UCSD-AML1 (cell line): ENCODE results near the gene PTPN14.
"Not testable (repeated sequence)": the region's sequence is repeated elsewhere in the genome, so short reads cannot be mapped to it uniquely, and the experiment has no call there.

ENCODE experiments used
- DNase-seq: peaks from one replicate; lab custom pipeline; 2025; ENCODE audit not compliant: unreplicated experiment; lab: John Stamatoyannopoulos, UW

PTPN14 gene

DNA sequence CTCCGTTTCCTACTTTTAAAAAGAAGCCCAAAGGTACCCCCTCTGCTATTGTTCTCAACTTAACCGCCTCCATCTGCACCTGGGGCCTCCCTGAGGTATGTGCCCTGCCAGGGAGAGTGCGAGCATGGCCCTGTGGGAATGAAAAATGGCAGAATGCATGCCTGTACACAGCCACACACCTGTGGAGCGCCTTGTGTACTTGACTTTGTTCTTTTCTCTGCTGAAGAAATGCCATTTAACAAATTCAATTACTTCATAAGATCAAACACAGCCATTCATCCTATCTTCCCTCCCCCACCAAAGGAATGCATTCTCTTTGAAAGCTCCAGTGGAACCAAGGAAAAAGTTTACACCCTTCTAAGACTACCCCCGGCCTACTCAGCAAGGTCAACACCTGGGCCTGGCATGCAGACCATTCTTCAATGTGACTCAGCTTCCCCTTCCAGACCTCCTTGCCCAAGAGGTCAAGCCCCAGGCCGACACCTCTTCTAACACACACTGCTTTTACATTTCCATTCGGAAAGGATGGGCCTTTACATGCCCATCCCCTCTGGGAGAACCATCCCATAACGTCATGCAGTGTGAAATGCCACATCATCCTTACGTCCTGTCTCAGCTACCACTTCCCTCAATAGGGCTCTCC lies 146.7 kb downstream of the PTPN14 start:
- DNase-seq: peak; percentile 21

DNA sequence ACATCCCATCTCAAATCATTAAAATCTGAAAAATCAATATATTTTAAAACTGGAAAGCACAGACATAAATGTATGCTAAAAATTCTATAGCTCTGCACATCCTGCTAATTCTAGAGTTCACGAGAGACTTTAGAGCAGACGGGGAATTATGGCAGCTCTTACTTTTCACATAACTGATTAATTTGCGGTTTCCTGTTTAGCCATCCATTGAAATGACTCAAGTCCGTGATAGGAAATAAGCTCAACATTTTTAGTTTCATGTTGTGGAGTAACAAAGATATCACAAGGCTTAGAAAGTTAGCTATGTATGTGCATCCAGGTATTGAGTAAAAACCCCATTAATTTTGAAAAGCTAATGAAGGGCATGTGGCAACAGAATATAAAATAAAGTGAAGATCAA lies 147.2 kb downstream of the PTPN14 start:
- DNase-seq: no peak

DNA sequence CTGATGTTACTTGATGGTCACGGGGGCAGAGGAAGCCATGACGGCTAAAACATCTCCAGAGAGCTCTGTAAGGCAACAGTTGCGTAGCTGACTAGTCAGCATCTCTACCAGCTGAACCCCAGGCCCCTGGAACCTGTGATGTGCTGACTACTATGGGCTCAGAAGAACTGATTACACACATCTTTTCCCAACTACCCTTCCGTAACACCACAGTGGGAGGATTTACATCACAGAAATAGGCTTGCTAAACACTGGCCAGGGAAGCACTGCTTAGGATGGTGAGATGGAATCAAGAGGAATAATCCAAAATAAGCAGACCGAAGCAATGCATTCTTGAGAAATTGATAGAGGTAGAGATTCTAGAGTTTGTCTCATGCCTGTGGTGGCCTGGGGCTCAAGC lies 148.0 kb downstream of the PTPN14 start:
- no peak for DNase-seq

DNA sequence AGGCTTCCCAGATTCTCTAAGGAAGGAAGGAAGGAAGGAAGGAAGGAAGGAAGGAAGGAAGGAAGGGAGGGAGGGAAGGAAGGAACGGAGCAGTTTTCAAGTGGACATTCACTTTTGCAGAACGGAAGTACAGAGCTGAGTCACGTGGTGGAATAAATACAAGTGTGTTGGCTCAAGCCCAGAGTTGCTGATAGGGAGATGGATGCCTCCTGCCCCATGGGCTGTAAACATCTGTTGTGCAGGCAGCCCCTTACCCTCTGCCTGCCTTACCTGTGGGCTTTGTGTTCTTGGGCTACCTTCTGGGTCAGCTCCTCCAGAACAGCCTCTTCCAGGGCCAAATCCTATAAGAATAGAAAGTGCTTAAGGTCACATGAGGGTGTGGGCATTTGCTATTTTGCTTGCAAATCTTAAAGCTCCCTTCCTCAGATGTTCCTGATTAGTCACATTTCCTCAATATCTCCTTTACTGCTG lies 148.8 kb downstream of the PTPN14 start:
- DNase-seq: no peak

DNA sequence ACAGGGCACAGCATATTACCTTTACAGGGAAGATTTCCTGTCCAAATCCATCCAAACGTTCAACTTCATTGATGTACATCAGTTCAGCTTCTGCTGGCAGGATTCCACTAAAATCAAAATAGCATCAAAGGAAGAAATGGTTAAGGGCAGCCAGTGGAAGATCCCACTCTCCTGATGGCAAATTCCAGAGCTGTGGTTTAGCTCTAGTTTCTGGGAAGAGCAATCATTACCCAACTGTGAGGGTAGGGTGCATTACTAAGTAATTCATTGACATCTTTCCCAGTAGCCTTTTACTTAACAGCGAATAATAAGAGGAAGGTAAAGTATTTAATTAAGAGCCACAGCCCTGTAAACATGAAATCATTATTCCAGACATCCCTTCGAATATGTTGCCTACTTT lies 149.7 kb downstream of the PTPN14 start:
- DNase-seq: no peak

DNA sequence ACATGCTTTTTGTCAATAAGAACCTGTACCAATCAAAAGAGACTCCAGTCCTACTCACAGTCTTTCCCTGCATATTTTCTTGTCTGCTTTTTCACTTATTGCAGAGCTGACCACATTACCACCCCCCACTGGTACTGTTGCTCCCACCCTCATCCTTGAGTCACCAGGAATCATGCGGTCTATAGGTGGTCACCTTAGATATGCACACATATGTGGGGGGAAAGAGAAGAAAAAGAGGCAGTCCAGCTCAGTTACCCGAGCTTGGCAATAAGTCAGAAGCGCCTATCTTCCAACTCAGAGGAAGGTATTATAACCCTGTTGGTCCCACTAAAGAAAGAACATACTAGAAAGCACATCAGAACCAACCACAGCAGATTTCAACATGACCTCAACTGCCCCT lies 151.3 kb downstream of the PTPN14 start:
- no peak for DNase-seq

DNA sequence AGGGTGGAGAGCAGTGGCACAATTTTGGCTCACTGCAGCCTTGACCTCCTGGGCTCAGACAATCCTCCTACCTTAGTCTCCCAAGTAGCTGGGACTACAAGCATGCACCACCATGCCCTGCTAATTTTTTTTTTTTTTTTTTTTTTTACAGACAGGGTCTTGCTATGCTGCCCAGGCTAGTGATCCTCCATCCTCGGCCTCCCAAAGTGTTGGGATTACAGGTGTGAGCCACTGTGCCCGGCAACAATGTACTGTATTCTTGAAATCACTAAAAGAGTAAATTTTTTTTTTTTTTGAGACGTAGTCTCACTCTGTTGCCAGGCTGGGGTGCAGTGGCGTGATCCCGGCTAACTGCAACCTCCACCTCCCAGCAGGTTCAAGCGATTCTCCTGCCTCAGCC lies 152.9 kb downstream of the PTPN14 start:
- DNase-seq: no peak

DNA sequence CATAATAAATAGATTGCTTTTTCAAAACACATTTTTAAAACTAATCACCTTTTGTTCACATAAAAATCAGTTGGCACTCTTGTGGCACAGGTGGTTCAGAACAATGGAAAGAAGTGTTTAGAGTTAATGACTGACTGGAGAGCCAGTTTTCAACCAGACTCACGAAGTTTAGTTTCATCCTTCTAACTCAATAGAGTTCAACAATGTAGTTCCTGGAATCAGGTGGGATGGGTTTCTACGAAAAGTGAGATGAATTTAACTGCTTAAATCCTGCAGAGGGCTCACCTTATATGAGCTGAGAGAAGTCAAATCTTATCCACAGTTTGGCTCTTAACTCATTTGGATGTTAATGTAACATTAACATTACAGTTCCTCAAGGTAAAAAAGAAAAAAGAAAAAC lies 153.9 kb downstream of the PTPN14 start:
- DNase-seq: no peak

DNA sequence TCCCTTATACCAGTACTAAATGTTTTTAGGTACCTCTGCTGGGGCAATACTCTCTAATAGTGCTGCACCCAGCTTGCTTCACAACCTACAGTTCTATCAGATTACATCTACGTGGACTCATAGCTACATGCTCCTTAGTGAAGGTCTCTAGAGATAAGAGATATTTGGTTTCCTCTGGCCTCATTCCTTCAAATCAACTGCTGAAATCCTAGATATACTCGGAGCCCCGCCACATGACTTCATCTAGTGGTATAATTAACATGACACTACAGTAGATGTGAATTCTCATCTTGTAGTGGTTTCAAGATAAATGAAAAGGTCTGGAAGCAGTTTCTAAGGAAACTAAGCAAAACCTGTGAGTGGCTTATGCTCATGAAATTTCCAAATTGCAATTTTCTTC lies 155.1 kb downstream of the PTPN14 start:
- no peak for DNase-seq

DNA sequence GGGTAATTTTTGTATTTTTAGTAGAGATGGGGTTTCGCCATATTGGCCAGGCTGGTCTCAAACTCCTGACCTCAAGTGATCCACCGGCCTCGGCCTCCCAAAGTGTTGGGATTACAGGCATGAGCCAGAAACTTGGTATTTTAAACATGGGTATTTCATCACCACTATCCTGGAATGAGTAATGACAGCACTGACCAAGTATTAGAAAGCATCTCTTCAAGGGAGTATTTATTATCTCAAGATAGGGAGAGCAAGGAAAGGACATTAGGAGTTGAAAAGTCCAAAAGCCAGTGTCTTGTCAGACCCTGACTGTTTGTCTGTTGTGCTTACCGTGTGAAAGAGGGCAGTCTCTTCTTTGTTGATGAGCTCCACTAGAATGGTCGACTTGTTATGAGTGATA lies 156.8 kb downstream of the PTPN14 start:
- DNase-seq: not testable (repeated sequence)

DNA sequence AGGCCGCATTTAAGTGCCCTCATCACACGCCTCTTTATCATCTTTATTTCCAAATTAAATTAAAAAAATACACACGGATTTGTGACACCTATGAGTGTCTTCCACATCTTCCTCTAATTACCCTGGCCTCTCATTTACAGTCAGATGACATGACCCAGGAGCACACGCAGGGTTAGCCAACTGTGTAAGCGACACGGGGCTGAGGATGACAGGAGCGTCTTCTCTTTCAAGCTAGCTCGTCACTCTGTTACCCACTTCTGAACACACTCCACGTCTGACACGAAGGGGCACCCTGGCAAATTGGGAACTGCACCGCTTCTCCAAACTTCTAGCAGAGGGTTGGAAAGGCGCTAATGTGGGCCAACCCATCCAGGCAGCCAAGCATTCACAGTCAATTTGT lies 158.3 kb downstream of the PTPN14 start:
- no peak for DNase-seq

DNA sequence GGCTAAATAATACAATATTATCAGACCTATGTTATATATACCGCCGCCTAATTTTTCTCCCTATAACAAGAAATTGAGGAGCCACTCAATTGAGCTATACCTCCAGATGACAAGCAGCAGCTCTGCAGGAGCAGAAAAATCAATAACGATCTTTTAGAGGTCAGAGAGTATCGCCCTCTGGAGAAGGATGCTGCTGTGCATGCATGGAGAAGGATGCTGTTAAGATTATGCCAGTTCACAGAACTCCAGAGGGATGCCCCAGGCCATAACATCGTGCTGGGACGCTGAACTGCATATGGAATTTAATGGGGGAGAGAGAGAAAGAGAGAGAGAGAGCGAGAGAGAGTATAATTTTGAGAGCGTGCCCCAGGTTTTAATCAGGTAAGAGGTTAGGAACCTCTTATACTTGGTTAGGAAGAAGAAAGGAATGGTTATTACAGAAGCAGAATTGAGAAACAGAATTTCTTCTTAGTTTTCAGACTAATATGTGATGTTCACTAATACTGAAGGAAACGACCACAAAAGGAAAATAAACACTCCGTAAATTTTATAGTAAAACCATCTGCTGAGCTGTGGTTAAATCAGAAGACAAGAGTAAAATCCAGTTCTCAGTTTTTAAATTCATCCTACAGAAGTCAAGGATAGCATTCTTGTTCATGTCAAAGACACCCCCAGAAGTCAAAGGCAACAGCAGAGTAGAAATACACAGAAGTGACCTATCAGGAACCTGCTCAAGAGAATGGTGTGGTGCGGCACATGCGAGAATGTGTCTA lies 159.3 kb downstream of the PTPN14 start:
- DNase-seq: no peak

DNA sequence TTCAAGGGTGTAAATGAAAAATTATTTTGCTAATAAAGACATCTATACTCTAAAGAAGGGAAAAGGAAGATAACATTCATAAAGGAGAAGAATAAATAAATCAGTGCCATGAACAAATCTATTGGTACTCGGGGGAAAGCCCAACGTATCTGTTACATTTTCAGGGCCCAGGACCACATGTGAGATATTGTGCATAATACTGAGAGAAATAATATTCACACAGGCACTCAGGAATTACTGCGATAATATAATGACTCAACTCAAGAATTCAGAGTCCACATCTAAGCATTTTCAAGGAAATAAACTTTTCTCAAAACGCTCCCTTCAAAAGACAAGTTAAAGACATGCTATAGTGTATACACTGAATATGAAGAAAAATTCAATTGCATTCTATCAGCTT lies 161.7 kb downstream of the PTPN14 start:
- DNase-seq: no peak

DNA sequence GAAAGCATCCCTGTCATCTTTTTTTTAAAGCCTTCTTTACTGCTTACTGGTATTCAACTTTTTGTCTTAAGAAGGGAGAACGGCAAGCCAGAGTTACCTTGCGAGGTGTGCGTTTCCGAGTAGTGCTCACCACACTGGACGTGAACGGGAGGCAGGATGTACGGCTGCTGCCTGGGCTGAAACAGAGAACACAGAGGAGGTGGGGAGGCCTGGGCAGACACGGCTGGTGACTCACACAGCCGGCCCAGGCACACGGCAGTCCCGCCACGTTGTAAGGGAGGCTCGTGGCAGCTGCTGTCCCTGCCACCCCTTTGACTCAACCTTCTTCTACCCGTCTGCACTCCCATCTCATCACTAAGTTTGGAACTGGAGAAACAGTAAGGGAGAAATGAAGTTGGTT lies 164.7 kb downstream of the PTPN14 start:
- no peak for DNase-seq

DNA sequence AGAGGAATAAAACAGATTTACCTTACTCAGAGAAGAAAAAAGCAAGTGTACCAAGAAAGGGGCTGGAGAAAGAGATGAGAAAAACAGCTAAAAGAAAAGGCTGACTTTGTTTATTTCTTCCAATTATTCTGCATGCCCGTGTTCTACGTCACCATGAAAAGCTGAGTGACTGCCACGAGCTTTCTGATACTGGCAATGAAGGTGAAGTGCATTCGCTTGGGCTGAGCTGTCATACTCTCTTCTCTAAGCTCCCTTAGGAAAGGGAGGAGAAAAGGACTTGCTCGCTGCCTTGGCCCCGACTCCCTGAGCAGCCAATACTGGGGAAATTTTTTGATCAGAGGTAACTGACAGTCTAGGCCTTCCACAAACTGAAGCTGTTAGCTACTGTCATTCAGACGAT lies 165.1 kb downstream of the PTPN14 start:
- no peak for DNase-seq

DNA sequence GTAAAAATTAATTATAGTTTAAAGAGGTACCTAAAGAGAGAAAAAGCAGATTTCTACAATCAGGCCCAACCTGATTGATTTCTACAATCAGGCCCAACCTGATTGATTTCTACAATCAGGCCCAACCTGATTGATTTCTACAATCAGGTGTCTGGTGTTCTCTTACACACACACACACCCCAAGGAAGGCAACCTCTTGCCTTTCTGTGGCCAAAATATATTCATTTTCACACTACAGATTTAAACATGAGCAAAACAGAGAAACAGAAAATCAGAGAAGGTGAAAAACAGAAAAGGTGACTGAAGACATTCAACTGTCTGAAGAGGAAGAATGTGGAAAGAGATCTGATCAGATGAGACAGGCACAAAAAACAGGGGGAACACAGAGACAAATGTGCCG lies 166.0 kb downstream of the PTPN14 start:
- no peak for DNase-seq

DNA sequence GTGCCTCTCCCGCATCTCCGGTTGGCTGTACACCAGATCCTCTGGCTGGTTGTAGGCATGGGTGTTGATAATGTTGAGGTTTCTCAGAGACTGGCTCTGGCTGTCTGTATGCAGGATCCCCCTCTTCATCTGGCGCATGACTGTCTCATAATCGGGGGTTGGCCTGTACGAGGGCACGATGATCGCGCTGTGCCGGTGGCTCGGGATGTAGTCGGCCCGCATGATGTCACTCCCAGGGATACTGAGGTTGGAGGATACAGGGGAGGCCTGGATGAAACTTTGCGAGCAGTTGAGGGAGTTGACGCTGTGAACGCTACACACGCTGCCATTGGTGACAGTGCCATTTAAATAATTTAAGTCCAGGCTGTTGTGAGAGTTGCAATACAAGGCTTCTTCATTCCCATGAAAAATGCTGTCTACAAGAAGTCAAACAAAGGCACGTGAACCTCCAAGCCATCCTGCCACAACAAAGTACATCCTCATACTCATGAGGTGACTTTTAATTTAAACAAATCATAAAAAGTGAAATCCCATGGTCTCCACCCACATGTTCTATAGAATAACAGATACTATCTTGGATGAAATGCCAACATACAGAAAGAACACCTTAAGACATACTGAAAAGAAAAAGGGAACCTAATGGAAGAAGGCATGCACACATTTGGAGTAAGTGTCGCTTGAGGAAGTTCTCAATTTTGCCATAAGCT lies 166.9 kb downstream of the PTPN14 start:
- DNase-seq: no peak

DNA sequence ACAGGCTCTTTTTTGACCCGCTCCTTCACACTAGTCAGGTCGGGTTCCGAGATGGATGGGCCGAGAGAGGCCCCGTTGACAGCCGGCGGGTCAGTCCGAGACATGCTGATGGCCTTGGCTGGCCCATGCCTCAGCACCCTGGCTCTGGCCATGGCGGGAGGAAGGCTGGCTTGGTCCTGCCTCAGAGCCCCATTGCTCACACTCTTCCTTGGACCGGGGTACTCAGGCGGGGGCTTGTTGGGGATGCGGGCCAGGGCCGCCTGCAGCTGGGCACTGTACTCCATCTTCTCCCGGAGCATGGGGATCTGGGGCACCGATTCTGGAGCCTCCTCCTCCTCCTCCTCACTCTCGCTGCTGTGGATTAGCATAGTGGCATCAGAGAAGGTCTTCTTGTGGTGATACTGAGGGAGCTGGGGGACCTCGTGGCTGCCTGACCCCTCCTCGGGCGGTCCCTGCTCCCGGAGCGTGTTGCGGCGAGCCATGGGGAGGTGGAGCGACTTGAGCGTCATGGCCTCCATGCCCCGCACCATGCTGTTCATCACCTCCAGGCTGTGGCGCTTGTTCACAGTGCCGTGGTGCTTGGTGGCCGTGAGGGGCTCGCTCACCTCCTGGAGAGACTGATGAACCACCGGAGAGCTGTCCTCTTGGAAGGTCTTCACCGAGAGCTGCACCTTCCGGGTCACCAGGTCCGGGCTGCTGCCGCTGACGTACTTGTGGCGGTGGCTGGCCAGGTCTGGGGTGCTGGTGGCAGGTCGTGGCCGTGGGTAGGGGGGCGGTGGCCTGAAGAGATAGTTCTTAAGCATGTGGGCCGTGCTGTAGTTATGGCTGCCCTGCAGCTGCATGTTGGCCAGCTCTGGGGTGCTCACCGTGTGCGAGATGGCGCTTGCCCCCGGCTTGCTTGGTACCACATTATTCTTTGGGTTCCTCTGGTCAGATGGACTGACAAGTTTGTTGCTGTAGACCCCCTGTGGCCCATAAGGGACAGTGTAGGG lies 167.7 kb downstream of the PTPN14 start:
- DNase-seq: no peak

DNA sequence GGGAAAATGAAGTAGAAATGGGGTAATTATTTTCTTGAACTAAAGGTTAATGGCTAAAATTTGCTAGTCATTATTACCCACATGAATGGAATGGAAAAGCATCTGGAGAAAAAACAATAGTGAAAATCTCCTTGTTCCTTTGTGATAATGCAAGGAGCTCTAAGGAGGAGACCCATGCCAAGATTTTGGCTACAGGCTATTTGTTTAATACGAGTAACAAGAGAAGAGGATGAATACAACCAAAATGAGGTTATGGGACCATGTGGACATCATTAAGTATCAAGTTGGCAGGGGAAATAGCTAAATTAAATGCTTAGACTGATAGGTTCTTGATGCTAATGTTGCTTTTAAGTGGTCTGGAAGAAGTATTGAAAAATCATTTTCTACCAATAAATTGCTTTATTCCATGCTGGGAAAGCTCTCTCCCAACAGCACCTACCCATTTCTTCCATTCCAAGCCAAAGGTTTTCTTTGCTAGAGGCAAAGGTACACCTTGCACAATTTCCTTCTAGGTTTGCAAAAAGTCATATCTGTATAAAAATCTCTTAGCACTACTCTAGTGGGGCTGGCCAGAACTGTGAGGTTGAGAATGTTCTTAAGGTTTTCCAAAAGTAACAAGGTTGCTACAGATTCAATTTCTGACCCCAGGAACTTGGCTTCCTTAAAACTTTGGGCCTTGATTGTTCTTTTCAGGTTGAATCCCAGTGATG lies 170.3 kb downstream of the PTPN14 start:
- DNase-seq: no peak

DNA sequence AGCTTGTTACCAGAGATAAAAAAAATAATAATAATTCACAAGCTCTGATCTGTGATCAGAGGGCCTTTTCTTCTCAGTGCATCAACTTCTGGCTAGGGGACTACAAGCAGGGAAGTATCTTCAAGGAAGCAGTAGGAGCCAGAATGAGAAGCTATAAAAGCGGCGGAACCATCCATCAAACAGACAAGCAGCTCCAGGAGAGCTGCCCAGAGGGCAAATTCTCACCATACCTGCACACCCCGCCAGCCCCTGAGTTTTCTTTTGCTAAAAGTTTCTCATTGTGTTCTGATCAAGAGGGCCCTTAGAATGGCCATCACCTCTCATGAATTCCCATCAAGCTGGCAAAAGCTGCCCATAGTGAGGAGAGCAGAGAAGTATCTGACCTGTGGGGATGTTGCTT lies 171.0 kb downstream of the PTPN14 start:
- no peak for DNase-seq
